Chondrocyte (in vitro differentiated cells): ENCODE measurements around the gene CDKL2. TPM values are rescaled to one million over a fixed set of nuclear protein-coding genes. Genes with fewer than 3 reads are reported as not detected.
"Not testable (repeated sequence)": the region's sequence is repeated elsewhere in the genome, so short reads cannot be mapped to it uniquely, and the experiment has no call there.

Experiments
- DNase-seq: peaks from one replicate; pipeline ENCODE4 v3.0.0; 2021; ENCODE audit warnings: mixed read lengths, low spot score
- H3K27ac Mint-ChIP-seq: one replicate; pipeline ENCODE4 v1.8.0; 2021; ENCODE audit warnings: mild to moderate bottlenecking, moderate library complexity, mixed read lengths; ENCODE audit not compliant: unreplicated experiment
- H3K27me3 Mint-ChIP-seq: 2 replicates; pipeline ENCODE4 v1.8.0; 2021; ENCODE audit warnings: low read depth, mixed read lengths
- H3K36me3 Mint-ChIP-seq: 2 replicates; pipeline ENCODE4 v1.8.0; 2021; ENCODE audit warnings: low read depth, mixed read lengths
- H3K4me1 Mint-ChIP-seq: 2 replicates; pipeline ENCODE4 v1.8.0; 2021; ENCODE audit warnings: low read depth, mild to moderate bottlenecking, mixed read lengths
- H3K4me3 Mint-ChIP-seq: one replicate; pipeline ENCODE4 v1.8.0; 2021; ENCODE audit warnings: mild to moderate bottlenecking, moderate library complexity, mixed read lengths; ENCODE audit not compliant: unreplicated experiment
- H3K9me3 Mint-ChIP-seq: 2 replicates; pipeline ENCODE4 v1.8.0; 2021; ENCODE audit warnings: low read depth, mixed read lengths
- CTCF ChIP-seq: fragments of 200-600 bp; sonication (generic); IDR thresholded peaks from 2 replicates; pipeline ENCODE4 v1.5.0; 2021; ENCODE audit warnings: antibody characterized with exemption, mild to moderate bottlenecking, moderate library complexity
- total RNA-seq: library from RNA; stranded (reverse); gene quantifications from 3 replicates; pipeline ENCODE4 v1.2.1, GENCODE V29; 2021

Gene CDKL2
- total RNA-seq, 1 donor from 2014 or later: 4.2 TPM

- Mint-ChIP-seq H3K4me1 (peaks cover 35% of the 10 kb centered on the region), H3K4me3 (peak overlapping the region; percentile 96), H3K36me3 (no peaks in the 10 kb centered on the region), H3K27me3 (no peaks in the 10 kb centered on the region), H3K9me3 (no peaks in the 10 kb centered on the region), H3K27ac (peak overlapping the region; percentile 97)
- no peak for TF ChIP-seq CTCF
- DNase-seq: no peak
These were observed 43.6 kb upstream of the CDKL2 start for GRCh38 chr4:75673959-75674328.

GRCh38 chr4:75673027-75673958 is 43.0 kb upstream of the CDKL2 start, which contains the start of gene G3BP2:
Gene G3BP2, minus strand, starts transcription at chr4:75673411. Its CDS starts 11,386 bp downstream, at chr4:75662025.
- H3K27ac Mint-ChIP-seq: peak within 1 kb of the TSS; percentile 97
- no peaks in the 10 kb centered on the region for H3K36me3 Mint-ChIP-seq
- no peaks in the 10 kb centered on the region for H3K9me3 Mint-ChIP-seq
- no peaks in the 10 kb centered on the region for H3K27me3 Mint-ChIP-seq
- peak; percentile 1 for TF ChIP-seq CTCF
- H3K4me1 Mint-ChIP-seq: peaks cover 41% of the 10 kb centered on the region
- H3K4me3 Mint-ChIP-seq: peak within 1 kb of the TSS; percentile 96
- DNase-seq: peak; percentile 97

GRCh38 chr4:75672461-75673026 is 42.2 kb upstream of the CDKL2 start:
- peak; percentile 10 for TF ChIP-seq CTCF
- no peaks in the 10 kb centered on the region for H3K36me3 Mint-ChIP-seq
- no peaks in the 10 kb centered on the region for H3K9me3 Mint-ChIP-seq
- peak overlapping the region; percentile 96 for H3K4me3 Mint-ChIP-seq
- DNase-seq: no peak
- H3K27me3 Mint-ChIP-seq: no peaks in the 10 kb centered on the region
- peaks cover 48% of the 10 kb centered on the region for H3K4me1 Mint-ChIP-seq
- peak overlapping the region; percentile 97 for H3K27ac Mint-ChIP-seq

GRCh38 chr4:75671802-75672421 is 41.6 kb upstream of the CDKL2 start:
- Mint-ChIP-seq H3K27ac (peak overlapping the region; percentile 97), H3K36me3 (no peaks in the 10 kb centered on the region), H3K27me3 (no peaks in the 10 kb centered on the region), H3K4me1 (peaks cover 53% of the 10 kb centered on the region), H3K4me3 (peak overlapping the region; percentile 96), H3K9me3 (no peaks in the 10 kb centered on the region)
- no peak for TF ChIP-seq CTCF
- no peak for DNase-seq

GRCh38 chr4:75668596-75668995 is 38.3 kb upstream of the CDKL2 start:
- Mint-ChIP-seq H3K27me3 (no peaks in the 10 kb centered on the region), H3K4me3 (no peak overlapping the region), H3K27ac (no peak overlapping the region), H3K36me3 (no peaks in the 10 kb centered on the region), H3K9me3 (no peaks in the 10 kb centered on the region), H3K4me1 (peaks cover 65% of the 10 kb centered on the region)
- no peak for DNase-seq
- no peak for TF ChIP-seq CTCF

GRCh38 chr4:75667636-75668035 is 37.3 kb upstream of the CDKL2 start:
- not testable (repeated sequence) for H3K9me3 Mint-ChIP-seq, H3K36me3 Mint-ChIP-seq, H3K4me3 Mint-ChIP-seq, DNase-seq, H3K27me3 Mint-ChIP-seq
- H3K27ac Mint-ChIP-seq: peak overlapping the region; percentile 58
- peaks cover 68% of the 10 kb centered on the region for H3K4me1 Mint-ChIP-seq
